ENCODE results near the gene IFITM5.

DNA sequence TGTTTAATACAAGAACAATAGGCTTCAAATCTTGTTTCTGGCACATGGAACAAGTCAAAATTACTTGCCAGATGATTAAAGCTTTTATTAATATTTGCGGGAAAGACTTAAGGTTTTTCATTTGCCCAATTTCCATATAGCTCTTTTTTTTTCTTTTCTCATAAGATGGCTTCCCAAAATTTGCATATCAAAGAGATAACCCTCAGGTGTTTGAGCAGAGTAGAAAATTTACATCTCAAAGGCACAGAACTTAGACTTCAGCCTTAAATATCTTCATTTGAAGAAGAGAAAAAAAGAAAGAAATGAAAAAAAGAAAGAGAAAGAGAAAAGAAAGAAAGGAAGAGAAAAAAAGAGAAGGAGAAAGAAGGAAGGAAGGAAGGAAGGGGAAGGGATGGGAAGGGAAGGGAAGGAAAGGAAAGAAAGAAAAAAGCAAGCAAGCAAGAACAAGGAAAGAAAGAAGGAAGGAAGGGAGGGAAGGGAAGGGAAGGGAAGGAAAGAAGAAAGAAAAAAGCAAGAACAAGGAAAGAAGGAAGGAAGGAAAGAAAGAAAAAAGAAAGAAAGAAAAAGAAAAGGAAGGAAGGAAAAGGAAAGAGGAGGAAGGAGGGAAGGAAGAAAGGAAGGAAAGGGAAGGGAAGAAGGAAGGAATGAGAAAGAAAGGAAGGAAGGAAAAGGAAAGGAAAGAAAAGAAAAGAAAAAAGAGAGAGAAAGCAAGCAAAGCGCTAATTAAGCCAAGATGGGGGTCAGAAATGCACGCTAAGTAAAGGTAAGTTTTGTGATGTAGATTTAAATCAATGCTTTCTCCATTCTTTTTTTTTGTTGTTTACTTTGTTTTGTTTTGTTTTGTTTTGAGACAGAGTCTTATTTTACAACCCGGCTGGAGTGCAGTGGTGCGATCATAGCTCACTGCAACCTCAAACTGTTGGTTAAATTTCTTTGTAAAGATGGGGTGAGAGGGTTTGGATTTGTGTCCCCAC is 41.5 kb upstream of the IFITM5 start:
- TF ChIP-seq REST (IDR thresholded peaks at IDR 0.05; ENCODE audit: insufficient read depth in 1 of 2, low read depth in 2 of 2, low read length in 1 of 2), result no peak
- no peak for TF ChIP-seq SIN3A (IDR thresholded peaks at IDR 0.05; ENCODE audit: borderline replicate concordance, insufficient read depth, low read depth, low read length)
- no peak for TF ChIP-seq CTCF (IDR thresholded peaks at IDR 0.05)
